HG03460 (cell line): ENCODE results near the gene OGG1.

ENCODE experiments used
- ATAC-seq: cut with Tn5 transposase; IDR thresholded peaks from one replicate; pipeline ENCODE4 v1.9.1; 2021; ENCODE audit not compliant: unreplicated experiment

OGG1 gene

GRCh38 chr3:9749645-9750555, at the start of gene OGG1:
Gene OGG1 (plus strand): TSS chr3:9749952. CDS start chr3:9750287, 335 bp downstream.
- peak; percentile 86 for ATAC-seq

- no peak for ATAC-seq
Observed at GRCh38 chr3:9700536-9700935, 49.2 kb upstream of the OGG1 start.

DNA sequence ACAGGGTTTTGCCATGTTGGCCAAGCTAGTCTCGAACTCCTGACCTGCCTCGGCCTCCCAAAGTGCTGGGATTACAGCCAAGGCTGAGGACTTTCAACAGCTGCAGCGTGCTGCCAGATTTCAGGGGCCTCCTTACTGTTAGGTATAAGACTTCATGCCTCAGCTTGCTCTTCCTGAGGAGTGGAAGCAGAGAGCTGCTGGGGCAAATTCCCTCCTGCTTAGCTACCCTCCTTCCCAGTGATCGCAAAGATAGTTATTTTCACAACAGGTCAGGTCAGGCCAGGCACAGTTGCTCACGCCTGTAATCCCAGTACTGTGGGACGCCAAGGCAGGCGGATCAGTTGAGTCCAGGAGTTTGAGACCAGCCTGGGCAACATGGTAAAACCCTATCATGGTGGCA, 48.7 kb upstream of the OGG1 start:
- no peak for ATAC-seq

DNA sequence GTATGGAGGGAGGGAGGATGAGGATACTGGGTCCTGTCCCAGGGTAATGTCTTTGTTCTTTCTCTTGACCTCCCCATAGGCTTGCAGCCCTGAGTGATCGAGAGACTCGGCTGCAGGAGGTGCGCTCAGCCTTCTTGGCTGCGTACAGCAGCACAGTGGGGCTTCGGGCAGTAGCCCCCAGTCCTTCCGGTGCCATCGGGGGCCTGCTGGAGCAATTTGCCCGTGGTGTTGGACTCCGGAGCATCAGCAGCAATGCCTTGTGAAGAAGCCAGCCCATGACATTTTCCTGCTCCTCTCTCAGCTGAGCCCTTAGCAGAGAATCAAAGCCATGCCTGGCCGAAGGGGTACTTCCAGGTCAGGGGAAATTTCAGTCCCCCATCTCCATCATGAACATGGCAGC, 48.0 kb upstream of the OGG1 start:
- no peak for ATAC-seq

DNA sequence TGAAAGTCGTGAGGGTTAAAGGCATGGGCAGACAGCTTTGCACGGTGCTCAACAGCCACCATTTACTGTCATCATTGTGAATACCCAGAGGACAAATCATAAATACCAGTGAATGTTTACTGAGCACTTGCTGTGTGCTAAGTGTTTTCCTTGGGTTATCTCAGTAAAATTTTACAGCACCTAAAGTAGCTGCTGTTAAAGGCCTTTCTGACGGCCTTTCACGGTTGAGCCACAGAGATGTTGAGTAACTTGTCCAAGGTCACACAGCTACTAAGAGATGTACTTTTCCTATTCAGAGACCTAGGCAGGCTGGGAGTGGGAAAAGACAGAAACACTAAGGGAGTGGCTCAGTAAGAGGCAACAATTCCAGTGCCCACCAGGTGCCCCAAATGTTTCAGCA, 46.5 kb upstream of the OGG1 start:
- ATAC-seq: no peak

GRCh38 chr3:9703736-9704346, 45.9 kb upstream of the OGG1 start, which contains the start of gene CPNE9:
Gene CPNE9 (plus strand): TSS chr3:9703833. CDS start chr3:9703997, 164 bp downstream.
- ATAC-seq: no peak

- ATAC-seq: no peak
Observed at GRCh38 chr3:9704347-9705322, 45.1 kb upstream of the OGG1 start.

- ATAC-seq: no peak
Observed at GRCh38 chr3:9710174-9710739, 39.5 kb upstream of the OGG1 start.

GRCh38 chr3:9712415-9712814, 37.3 kb upstream of the OGG1 start:
- ATAC-seq: no peak

DNA sequence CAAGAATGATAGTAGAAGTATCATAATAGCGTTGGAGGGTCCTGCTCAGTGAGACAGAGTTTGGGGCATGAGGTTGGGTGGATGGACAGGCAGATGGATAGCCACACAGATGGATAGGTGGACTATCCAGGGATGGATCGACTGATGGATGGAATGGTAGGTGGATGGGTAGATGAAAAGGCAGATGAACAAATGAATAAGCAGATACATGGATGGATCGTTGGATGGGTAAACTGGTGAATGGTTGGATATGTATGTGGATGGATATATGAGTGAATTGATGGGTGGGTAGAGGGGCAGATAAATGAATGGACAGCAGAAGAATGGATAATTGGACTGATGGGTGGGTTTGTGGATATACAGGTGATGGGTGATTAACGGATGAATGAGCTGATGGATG, 36.6 kb upstream of the OGG1 start:
- ATAC-seq: no peak

- ATAC-seq: no peak
Observed at GRCh38 chr3:9715136-9715535, 34.6 kb upstream of the OGG1 start.

DNA sequence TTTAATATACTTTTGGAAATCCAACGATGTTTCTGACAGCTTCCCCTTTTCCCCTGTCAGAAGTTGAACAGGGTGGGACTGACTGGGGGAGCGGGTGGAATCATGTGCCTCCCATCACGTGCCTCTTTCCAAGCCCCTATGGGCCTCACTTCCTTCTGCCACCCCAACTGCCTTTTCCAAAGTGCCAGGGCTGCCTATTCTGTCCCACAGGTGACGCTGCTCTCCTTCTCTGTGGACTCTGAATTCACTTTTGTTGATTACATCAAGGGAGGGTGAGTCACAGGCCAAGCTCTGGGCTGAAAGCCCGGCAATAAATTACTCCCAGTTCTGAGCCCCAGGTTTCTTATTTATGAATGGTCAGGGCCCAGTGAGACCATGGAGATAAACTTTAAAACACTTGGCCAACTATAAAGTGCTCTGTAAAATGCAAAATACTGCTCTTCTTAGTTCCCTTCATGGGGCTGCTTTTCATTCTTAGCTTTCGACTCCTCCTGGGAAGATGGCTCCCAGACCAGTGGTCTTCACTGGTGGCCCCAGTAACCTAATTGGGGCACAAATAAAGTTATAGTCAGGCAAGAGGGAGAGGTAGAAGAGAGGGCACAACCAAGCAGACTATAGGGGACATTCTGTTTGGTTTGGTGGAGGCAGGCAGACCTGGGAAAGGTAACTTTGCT, 33.9 kb upstream of the OGG1 start:
- no peak for ATAC-seq

DNA sequence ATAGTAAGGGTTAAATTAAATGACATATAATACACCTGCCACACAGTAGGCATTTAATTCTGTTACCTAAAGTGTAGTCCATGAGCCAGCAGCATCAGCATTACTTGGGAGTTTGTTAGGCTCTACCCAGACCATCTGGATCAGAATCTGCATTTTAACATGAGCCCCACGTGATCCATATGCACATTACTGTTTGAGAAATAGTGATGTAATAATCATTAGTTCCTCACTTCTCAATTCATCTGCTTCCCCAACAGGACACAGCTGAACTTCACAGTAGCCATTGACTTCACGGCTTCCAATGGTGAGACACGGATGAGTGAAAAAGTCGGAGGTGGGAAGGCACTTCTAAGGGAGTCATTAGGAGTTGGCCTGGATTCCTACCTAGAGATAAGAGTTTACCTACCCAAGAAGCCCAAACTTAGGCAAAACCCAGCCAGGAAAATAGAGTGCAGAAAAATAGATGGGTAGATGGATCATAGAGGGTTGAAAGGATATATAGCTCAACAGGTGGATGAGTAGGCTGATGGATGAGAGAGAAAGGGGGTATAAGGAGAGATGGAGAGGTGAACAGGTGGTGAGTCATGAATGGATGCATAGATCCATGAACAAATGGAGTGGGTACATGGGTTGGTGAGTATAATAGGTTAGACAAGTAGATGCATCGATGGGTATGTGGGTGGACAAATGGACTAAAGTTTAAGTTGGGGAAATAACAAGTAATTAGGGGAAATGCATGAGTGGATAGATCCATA, 32.8 kb upstream of the OGG1 start:
- ATAC-seq: no peak

- no peak for ATAC-seq
Observed at GRCh38 chr3:9717563-9717962, 32.2 kb upstream of the OGG1 start.

- no peak for ATAC-seq
Observed at GRCh38 chr3:9718118-9718517, 31.6 kb upstream of the OGG1 start.

DNA sequence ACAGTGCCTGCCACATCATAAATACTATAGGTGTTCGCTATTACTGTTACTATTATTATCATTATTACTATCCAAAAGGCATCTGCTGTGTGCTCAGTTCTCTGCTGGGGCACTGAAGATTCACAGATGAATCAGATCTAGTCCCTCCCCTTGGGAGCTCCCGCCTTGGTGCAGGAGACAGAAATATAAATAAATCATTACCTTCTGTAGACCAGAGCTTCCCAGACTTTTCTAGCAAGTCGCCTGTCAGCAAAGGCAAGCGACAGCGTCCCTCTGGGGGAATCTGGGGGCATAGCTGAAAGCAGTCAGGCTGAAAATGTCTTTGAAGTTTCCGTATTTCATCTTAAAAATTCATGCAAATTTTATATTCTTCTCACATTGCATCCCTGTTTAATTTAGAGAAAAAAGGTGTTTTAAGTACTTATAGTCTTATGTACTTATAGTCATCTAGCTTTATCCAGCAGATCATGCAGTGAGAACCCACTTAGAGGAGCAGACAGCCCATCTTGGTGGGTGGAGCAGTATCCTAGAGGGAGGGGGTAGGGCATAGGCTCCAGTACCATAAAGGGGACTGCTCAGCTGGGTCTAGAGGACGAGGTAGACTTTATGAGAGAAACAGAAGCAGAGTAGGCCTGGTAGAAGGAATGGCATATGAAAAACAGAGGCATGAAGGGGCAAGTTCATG, 28.6 kb upstream of the OGG1 start:
- ATAC-seq: no peak

DNA sequence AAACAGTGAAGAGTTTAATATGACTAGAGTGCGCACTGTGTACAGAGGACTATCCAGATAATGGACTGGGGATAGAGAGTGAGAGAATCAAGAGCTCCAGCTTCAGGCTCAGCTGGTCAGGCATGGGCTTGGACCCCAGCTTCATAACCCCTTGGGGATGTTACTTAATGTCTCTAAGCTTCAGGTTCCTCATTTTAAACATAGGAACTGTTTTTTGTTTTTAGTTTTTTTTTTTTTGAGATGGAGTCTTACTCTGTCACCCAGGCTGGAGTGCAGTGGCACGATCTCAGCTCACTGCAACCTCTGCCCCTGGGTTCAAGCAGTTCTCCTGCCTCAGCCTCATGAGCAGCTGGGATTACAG, 28.1 kb upstream of the OGG1 start:
- ATAC-seq: no peak

- no peak for ATAC-seq
Observed at GRCh38 chr3:9725775-9726515, 23.8 kb upstream of the OGG1 start.
